C1 segment of cervical spinal cord (tissue), 14 donors: ENCODE data around the gene DGCR6.
"Not testable (repeated sequence)": the region's sequence is repeated elsewhere in the genome, so short reads cannot be mapped to it uniquely, and the experiment has no call there.

ENCODE experiments used
- DNase-seq, 14 donors: peaks; one replicate each; lab custom pipeline; 2025; lab: John Stamatoyannopoulos, UW

DGCR6 gene

GRCh38 chr22:18905540-18906409 lies at the start of gene DGCR6:
Gene DGCR6 (plus strand): TSS chr22:18906320. CDS start chr22:18906375, 55 bp downstream.
- no peak for DNase-seq

- DNase-seq = not testable (repeated sequence)
Observed at GRCh38 chr22:18859314-18859713, 46.8 kb upstream of the DGCR6 start.

GRCh38 chr22:18881260-18881659 lies 24.9 kb upstream of the DGCR6 start:
- DNase-seq = not testable (repeated sequence)

- not testable (repeated sequence) for DNase-seq
Observed at GRCh38 chr22:18884465-18884864, 21.7 kb upstream of the DGCR6 start.

GRCh38 chr22:18888115-18888514 lies 18.0 kb upstream of the DGCR6 start:
- no peak for DNase-seq

- not testable (repeated sequence) for DNase-seq
Observed at GRCh38 chr22:18890510-18891192, 15.5 kb upstream of the DGCR6 start.

GRCh38 chr22:18893775-18894174 lies 12.3 kb upstream of the DGCR6 start:
- not testable (repeated sequence) for DNase-seq

GRCh38 chr22:18896037-18896657 lies 10.0 kb upstream of the DGCR6 start:
- not testable (repeated sequence) for DNase-seq

- not testable (repeated sequence) for DNase-seq
Observed at GRCh38 chr22:18906410-18906745, 258 bp downstream of the DGCR6 start.

GRCh38 chr22:18906896-18907295 lies 776 bp downstream of the DGCR6 start:
- no peak for DNase-seq

- DNase-seq = no peak
Observed at GRCh38 chr22:18909556-18909955, 3.4 kb downstream of the DGCR6 start.

- not testable (repeated sequence) for DNase-seq
Observed at GRCh38 chr22:18911535-18911934, 5.4 kb downstream of the DGCR6 start.

GRCh38 chr22:18912264-18912946 lies 6.3 kb downstream of the DGCR6 start:
- DNase-seq = not testable (repeated sequence)

GRCh38 chr22:18914558-18914957 lies 8.4 kb downstream of the DGCR6 start:
- DNase-seq = not testable (repeated sequence)

- DNase-seq = not testable (repeated sequence)
Observed at GRCh38 chr22:18915550-18915949, 9.4 kb downstream of the DGCR6 start.

GRCh38 chr22:18917818-18918217 lies 11.7 kb downstream of the DGCR6 start:
- not testable (repeated sequence) for DNase-seq

GRCh38 chr22:18920257-18920902 lies 14.3 kb downstream of the DGCR6 start:
- DNase-seq = not testable (repeated sequence)

- DNase-seq = no peak
Observed at GRCh38 chr22:18925368-18926064, 19.4 kb downstream of the DGCR6 start.

- no peak for DNase-seq
Observed at GRCh38 chr22:18927020-18927419, 20.9 kb downstream of the DGCR6 start.

- no peak for DNase-seq
Observed at GRCh38 chr22:18927573-18927972, 21.5 kb downstream of the DGCR6 start.

- DNase-seq = no peak
Observed at GRCh38 chr22:18929459-18929858, 23.3 kb downstream of the DGCR6 start.
